Myocyte (in vitro differentiated cells): ENCODE measurements around the gene ADAMTS12. TPM values are rescaled to one million over a fixed set of nuclear protein-coding genes. Genes with fewer than 3 reads are reported as not detected.

Experiments used
- DNase-seq: peaks from one replicate; pipeline ENCODE4 v3.0.0-alpha.2; 2012; ENCODE audit warnings: low read depth
- total RNA-seq: library from RNA; depleted of rRNA; stranded (reverse); fragments of >200 nt; gene quantifications from 2 replicates; pipeline ENCODE4 v1.2.3, GENCODE V29; 2014

Gene ADAMTS12
- total RNA-seq, 1 donor from 2014 or later = 21.4 TPM

DNA sequence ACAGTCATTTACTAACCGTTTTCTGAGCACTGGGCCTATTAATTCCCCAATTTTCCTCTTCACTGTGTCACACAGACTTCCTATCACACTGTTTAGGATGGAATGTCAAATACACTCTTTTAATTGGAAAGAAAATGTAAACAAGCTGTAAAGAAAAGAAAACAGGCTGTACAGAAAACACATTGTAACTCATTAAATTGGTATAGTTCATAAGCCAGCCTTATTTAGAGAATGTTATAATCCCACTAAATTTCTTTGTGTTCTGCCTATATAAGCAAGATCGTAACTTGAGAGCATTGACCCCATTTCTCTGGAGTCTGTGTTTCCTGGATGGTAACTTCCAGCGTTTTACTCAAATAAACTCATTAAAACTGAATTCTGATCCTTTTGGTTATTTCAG, 404.6 kb downstream of the ADAMTS12 start:
- no peak for DNase-seq

DNA sequence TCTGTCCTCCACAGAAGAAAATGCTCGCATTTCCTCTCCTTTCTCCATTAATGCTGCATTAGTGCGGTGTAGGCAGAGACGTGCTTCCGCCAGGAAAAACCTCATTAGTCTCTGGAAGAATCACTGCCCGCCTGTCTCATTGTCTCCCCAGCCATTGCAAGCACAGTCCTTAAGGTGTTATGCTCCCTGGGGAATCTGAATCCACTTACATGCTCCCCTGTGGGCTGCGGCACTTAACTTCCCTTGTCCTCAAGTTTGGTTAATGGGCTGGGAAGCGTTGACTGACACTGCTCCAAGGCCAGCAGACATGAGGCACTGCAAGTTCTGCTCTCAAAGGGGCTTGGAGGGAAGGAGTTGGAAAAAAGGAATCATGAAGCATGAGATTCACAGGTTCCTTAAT, 409.5 kb downstream of the ADAMTS12 start:
- DNase-seq = no peak

DNA sequence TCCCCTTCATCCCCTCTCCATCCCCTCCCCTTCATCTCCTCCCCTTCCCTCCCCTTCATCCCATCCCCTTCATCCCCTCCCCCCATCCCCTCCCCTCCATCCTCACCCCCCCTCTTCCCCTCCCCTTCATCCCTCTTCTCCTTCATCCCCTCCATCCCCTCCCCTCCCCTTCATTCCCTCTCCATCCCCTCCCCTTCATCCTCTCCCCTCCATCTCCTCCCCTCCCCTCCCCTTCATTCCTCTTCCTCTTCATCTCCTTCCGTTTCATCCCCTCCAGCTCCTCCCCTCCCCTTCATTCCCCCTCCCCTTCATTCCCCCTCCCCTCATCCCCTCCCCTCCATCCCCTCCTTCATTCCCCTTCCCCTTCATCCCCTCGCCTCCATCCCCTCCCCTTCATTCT, 410.9 kb downstream of the ADAMTS12 start:
- no peak for DNase-seq

DNA sequence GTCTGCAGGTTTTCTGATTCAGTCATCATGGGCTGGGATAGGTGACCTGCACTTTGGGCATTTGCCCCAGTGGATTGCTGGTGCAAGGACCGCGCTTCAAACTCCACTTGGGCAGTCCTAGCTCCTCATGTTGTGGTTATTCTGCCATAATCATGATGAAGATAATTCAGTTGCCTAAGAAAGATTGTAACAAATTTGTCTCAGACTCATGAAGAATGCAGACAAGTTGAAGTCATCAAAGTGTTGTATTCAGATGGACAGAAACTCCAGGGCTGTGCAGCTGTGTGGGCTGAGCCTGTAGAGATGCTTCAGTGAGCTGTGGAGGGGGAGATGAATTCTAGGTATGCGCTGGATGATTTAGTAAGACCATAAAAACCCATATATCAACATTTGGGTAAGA, 412.5 kb downstream of the ADAMTS12 start:
- peak; percentile 33 for DNase-seq

DNA sequence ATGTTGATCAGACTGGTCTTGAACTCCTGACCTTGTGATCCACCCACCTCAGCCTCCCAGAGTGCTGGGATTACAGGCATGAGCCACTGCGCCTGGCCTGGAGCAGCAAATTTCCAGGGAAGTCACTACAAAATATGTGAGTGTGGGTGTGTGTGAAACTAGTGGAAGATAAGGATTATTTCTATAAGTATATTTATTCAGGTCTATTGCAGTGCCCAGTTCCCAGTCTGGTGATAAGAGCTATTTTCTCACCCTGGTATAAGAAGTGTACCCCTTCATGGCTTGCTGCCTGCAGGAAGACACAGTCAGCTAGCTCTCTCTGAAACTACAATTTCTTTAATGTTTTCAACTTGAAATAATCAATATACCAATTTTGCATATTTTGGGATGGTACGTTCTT, 414.0 kb downstream of the ADAMTS12 start:
- no peak for DNase-seq

DNA sequence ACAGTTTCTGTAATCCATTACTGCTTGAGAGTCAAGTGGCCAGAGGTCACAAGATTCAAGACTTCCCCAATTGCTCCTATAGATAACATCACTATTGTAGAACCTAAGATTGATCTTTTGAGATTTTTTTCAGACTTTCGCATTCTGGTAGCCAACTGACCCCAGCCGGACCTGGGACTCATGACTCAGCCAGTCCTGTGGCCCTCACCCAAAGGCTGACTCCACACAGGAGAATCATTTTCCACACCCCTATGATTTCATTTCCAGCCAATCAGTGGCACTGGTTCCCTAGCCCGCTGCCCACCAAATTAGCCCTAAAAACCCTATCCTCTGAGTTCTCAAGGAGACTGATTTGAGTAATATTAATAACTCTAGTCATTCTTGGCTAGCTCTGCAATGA, 414.8 kb downstream of the ADAMTS12 start:
- DNase-seq = no peak

DNA sequence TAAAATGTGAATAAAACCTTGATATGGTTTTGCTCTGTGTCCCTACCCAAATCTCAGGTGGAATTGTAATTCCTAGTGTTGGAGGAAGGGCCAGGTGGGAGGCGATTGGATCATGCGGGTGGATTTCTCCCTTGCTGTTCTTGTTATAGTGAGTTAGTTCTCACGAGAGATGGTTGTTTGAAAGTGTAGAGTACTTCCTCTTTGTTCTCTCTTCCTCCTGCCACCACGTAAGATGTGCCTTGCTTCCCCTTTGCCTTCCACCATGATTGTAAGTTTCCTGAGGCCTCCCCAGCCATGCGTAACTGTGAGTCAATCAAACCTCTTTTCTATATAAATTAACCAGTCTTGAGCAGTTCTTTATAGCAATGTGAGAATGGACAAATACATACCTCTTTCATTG, 416.1 kb downstream of the ADAMTS12 start:
- no peak for DNase-seq

DNA sequence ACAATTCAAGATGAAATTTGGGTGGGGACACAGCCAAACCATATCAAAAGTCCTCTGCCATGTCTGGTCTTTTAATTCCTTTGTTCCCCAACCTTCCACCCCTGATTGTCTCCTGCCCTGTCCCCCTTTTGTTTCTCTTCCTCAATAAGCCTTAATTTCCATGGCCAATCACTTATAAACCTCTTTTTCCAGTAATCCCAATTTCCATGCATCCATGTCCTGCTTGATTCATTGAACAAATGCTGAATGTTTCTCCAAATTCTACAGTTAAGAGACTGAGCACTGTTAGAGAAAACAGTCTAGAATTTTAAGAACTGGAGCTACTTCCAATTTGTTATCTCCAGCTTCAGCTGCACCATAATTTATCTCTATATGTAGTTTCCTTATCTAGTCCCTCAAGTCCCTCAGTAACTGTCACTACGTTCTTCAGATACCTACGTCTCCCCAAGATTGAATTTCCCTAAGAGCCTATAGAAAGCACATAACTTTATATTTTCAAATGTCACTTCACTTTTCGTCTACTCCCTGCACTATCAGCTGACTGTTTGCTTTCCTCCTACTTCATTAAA, 416.8 kb downstream of the ADAMTS12 start:
- no peak for DNase-seq

DNA sequence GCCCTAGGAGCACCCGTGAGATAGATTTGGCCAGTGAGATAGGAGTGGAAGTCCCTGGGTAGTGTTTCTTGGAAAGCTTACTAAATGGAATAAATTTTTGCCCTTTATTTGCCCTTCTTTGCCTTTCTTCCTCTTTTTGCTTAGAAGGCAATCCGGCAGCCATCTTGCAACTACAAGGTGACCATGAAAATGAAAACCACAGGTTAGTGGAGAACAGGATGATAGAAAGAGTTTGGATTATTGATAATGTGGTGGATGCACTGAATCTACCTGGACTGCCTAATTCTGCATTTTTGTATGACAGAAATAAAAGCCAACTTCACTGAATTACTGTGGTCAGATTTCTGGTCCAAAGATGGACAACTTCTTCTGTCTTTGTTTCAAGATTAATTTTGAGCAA, 417.8 kb downstream of the ADAMTS12 start:
- no peak for DNase-seq

Other genes starting within 250 kb of the ADAMTS12 start
- not detected in 2 replicates for gene RXFP3, start 44.4 kb upstream of the ADAMTS12 start, total RNA-seq
- 0.05 and 0.37 TPM in 2 replicates for gene SLC45A2, start 92.7 kb upstream of the ADAMTS12 start, total RNA-seq
- gene AMACR, start 116.1 kb upstream of the ADAMTS12 start, total RNA-seq = 9.2 and 45.7 TPM in 2 replicates
- gene C1QTNF3, start 151.2 kb upstream of the ADAMTS12 start, total RNA-seq = 1.8 and 3.0 TPM in 2 replicates